ENCODE measurements around the gene CDC42BPA. TPM values are rescaled to one million over a fixed set of nuclear protein-coding genes. Genes with fewer than 3 reads are reported as not detected.

Gene CDC42BPA
- polyA plus RNA-seq, 3 donors = 0.20 to 0.45 (median 0.39) TPM

DNA sequence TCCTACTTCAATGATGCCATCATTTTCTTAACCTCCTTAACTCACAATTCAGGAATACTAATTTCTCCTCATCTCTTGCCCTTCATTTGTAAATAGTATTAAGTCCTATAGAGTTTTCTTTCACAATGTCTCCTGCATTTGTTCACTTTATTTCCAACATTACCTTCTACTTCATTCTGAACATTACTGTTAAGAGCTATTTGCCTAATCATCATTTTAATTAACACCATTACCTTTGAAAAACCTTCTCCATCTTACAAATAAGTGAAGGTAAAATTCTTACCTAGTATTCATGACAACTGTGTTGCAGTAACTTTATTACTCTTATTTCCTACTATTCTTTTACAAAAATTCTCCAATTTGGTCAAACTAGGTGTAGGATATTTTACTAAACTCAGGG, 240.5 kb downstream of the CDC42BPA start:
- Mint-ChIP-seq H3K4me3 (no peak overlapping the region), H3K27ac (no peak overlapping the region), H3K4me1 (no peaks in the 10 kb centered on the region), H3K9me3 (peaks cover 0 to 9% (median 5%) of the 10 kb centered on the region in 7 donors), H3K27me3 (ENCODE audit: low read depth in 3 of 3) (no peaks in the 10 kb centered on the region), H3K36me3 (no peaks in the 10 kb centered on the region)
- no peaks in the 10 kb centered on the region for H3K4me1 ChIP-seq (ENCODE audit: control insufficient read depth in 1 of 2, insufficient read depth in 2 of 2, low read length in 2 of 2)
- TF ChIP-seq, protein P1, sequence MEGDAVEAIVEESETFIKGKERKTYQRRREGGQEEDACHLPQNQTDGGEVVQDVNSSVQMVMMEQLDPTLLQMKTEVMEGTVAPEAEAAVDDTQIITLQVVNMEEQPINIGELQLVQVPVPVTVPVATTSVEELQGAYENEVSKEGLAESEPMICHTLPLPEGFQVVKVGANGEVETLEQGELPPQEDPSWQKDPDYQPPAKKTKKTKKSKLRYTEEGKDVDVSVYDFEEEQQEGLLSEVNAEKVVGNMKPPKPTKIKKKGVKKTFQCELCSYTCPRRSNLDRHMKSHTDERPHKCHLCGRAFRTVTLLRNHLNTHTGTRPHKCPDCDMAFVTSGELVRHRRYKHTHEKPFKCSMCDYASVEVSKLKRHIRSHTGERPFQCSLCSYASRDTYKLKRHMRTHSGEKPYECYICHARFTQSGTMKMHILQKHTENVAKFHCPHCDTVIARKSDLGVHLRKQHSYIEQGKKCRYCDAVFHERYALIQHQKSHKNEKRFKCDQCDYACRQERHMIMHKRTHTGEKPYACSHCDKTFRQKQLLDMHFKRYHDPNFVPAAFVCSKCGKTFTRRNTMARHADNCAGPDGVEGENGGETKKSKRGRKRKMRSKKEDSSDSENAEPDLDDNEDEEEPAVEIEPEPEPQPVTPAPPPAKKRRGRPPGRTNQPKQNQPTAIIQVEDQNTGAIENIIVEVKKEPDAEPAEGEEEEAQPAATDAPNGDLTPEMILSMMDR (IDR thresholded peaks at IDR 0.05) = no peak
- no peak overlapping the region for H2AFZ ChIP-seq (ENCODE audit: insufficient read depth, low read depth, low read length, poor library complexity, severe bottlenecking)
- no peak overlapping the region for H3K4me2 ChIP-seq (replicated peaks; ENCODE audit: extremely low read depth, low read length, poor library complexity, severe bottlenecking)
- H3K27me3 ChIP-seq (ENCODE audit: control insufficient read depth in 2 of 2, insufficient read depth in 2 of 2, low read length in 2 of 2) = no peaks in the 10 kb centered on the region
- no peaks in the 10 kb centered on the region for H4K20me1 ChIP-seq (ENCODE audit: insufficient read depth, low read length)
- no peaks in the 10 kb centered on the region for H3K79me2 ChIP-seq (ENCODE audit: insufficient read depth, low read length)
- no peak overlapping the region for H3K4me3 ChIP-seq (replicated peaks in 1 of 3; ENCODE audit: low read depth in 2 of 3, low read length in 3 of 3)
- no peak for DNase-seq
- intact Hi-C loops (cut with micrococcal nuclease) = no loop called here
- H3K36me3 ChIP-seq (replicated peaks in 1 of 2; ENCODE audit: control insufficient read depth in 1 of 2, insufficient read depth in 2 of 2, low read length in 2 of 2) = no peaks in the 10 kb centered on the region
- no peaks in the 10 kb centered on the region for H3K9me3 ChIP-seq (replicated peaks in 1 of 2; ENCODE audit: control insufficient read depth in 1 of 2, insufficient read depth in 1 of 2, low read length in 2 of 2)
- H3K9ac ChIP-seq (ENCODE audit: insufficient read depth, low read length, poor library complexity, severe bottlenecking) = no peak overlapping the region
- H3K27ac ChIP-seq (ENCODE audit: low read depth in 1 of 2, low read length in 2 of 2) = no peak overlapping the region

DNA sequence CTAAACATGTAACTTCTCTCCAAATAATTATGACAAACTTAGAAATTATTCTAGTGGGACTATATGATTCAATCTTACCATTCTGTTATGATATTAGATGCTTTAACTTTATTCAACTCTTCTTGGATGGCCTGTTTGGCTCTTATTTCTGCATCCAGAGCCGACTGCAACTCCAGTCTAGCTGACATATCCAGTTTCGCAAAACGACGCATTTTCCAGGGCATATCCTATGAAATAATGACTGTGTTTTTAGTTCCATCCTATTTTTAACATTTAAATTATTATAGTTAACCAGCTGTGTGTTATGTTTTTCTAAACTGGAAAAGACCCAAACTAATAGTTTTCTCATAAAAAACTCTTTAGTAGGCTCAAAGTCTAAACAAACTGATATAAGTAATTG, 244.5 kb downstream of the CDC42BPA start:
- Histone ChIP-seq H4K20me1 (ENCODE audit: insufficient read depth, low read length) (no peaks in the 10 kb centered on the region), H3K9me3 (replicated peaks in 1 of 2; ENCODE audit: control insufficient read depth in 1 of 2, insufficient read depth in 1 of 2, low read length in 2 of 2) (no peaks in the 10 kb centered on the region), H3K36me3 (replicated peaks in 1 of 2; ENCODE audit: control insufficient read depth in 1 of 2, insufficient read depth in 2 of 2, low read length in 2 of 2) (no peaks in the 10 kb centered on the region), H2AFZ (ENCODE audit: insufficient read depth, low read depth, low read length, poor library complexity, severe bottlenecking) (no peak overlapping the region), H3K27ac (ENCODE audit: low read depth in 1 of 2, low read length in 2 of 2) (no peak overlapping the region), H3K4me1 (ENCODE audit: control insufficient read depth in 1 of 2, insufficient read depth in 2 of 2, low read length in 2 of 2) (no peaks in the 10 kb centered on the region), H3K27me3 (ENCODE audit: control insufficient read depth in 2 of 2, insufficient read depth in 2 of 2, low read length in 2 of 2) (no peaks in the 10 kb centered on the region), H3K79me2 (ENCODE audit: insufficient read depth, low read length) (no peaks in the 10 kb centered on the region), H3K9ac (ENCODE audit: insufficient read depth, low read length, poor library complexity, severe bottlenecking) (no peak overlapping the region), H3K4me3 (replicated peaks in 1 of 3; ENCODE audit: low read depth in 2 of 3, low read length in 3 of 3) (no peak overlapping the region), H3K4me2 (replicated peaks; ENCODE audit: extremely low read depth, low read length, poor library complexity, severe bottlenecking) (no peak overlapping the region)
- no peak for DNase-seq
- Mint-ChIP-seq H3K27ac (no peak overlapping the region), H3K4me3 (no peak overlapping the region), H3K27me3 (ENCODE audit: low read depth in 3 of 3) (no peaks in the 10 kb centered on the region), H3K4me1 (no peaks in the 10 kb centered on the region), H3K36me3 (no peaks in the 10 kb centered on the region), H3K9me3 (no peaks in the 10 kb centered on the region)
- TF ChIP-seq, protein P1 (IDR thresholded peaks at IDR 0.05) = no peak
- intact Hi-C loops (cut with micrococcal nuclease) = no loop called here
- 80% methylated on average over 1 of the region's 4 CpGs for WGBS (ENCODE audit: insufficient coverage)
